NCI-H2196 treated with DMSO at 0.1 percent for 48 hours (cell line): Measurements from ENCODE around the gene PITX2.

ENCODE experiments used
- DNase-seq: peaks from one replicate; lab custom pipeline; 2025; ENCODE audit not compliant: unreplicated experiment; lab: John Stamatoyannopoulos, UW

Gene PITX2

DNA sequence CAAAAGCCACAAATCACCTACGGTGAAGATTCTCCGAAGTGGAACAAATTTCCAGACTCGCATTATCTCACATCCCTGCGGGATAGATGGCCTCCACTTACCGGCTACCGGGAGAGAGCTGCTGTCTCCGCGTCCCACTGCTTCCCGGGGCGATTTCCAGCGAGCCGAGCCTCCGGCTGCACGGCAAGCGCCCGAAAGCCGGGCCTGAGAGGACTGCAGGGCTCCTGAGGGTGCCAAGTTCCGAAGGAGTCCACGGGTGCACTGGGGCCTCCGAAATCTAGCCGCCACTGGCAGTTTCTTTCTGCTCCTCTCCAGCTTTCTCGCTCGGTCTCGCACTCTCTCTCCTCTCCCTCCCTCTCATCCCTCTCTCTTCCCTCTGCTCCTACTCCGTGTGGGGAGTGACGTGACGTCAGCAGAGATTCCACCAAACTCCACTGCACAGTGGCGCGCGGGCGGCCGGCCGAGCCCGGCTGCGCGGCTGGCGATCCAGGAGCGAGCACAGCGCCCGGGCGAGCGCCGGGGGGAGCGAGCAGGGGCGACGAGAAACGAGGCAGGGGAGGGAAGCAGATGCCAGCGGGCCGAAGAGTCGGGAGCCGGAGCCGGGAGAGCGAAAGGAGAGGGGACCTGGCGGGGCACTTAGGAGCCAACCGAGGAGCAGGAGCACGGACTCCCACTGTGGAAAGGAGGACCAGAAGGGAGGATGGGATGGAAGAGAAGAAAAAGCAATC, 14.0 kb upstream of the PITX2 start:
- DNase-seq: no peak

DNA sequence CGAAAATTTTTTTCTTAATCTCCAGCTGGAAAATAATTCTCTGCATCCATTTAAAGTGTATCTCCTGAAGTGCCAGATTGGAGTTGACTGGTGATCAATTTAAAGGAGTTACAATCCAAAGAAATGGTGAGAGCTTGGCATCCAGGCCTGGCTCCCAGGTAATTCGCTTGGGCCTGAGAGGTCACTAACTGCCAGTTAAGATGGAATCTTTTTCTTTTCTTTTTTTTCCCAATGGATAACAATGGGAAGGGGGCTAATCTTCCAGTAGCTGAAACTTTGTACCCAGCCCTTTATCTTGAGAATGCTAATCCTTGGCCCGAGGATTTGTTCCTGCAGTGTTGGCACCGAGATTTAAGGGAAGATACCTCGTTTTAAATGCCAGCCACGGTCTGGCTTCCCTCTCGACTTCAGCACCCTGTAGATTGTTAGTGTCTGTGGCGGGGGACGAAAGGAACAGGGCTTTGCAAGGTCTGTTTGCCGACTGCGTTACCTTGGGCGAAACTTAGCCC, 13.3 kb upstream of the PITX2 start:
- DNase-seq: no peak

DNA sequence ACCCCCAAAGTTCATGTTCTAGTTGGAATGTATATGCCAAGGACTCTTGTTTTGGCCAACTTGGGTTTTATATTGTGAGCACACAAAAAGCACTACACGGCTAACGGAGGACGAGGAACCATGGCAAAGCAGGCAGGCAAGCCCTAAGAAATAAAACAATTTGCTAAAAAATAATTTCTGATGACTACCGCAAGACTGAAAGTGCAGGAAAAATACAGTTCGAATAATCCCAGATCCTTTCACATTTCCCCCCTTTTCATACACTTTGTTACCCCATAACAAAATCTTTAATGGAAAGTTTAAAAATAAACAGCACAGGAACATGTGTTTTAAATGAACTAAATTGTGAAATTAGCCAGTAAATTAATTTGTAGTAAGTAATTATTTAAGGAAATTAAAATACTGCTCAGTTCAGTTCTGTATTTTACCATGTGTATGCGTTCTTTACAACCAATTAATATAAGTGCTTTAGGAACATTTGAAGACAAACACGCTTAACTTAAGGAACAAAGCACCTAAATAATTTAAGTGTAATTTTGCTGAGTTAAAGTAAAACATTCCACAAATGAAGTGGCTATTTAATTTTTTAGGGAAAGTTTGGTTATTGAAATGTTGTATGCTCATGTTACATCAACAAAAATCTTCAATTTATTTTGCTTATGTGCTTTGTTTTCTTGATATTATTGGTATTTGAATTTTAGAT, 12.4 kb upstream of the PITX2 start:
- no peak for DNase-seq

DNA sequence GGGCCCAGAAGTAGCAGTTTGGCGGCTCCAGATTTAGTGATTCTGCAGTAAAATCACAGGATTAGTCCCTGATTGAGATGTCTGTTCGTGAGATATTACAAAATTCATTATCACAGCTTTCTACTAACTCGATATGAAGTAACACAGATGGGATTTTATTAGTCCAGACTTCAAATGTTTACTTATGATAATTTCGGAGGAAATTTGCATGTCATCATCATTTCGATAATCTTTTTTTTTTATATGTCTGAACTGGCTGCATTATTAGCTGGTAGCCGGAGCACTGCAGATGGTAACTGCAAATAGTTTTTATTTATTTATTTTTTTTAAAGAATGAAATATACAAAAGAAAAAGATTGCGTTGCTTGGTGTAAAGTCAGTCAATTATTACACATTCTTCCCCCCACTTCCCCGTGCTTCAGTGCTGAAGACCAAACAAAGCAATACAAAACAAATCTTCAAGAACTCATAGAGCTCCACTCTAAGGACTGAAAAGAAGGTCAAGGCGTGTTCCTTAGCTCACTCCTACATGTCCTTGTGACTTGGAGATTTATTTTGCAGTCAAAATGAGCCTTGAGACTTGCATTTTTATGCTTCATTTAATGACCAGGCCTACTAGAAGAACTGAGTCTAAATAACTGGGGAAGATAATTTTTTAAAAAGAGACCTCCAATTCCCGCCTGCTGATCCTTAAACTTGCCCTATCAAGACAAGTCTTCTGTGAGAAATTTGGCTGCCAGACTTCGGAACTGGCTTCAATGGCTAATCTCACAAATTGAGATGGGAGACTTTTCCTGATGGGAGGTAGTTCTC, 11.7 kb upstream of the PITX2 start:
- no peak for DNase-seq

DNA sequence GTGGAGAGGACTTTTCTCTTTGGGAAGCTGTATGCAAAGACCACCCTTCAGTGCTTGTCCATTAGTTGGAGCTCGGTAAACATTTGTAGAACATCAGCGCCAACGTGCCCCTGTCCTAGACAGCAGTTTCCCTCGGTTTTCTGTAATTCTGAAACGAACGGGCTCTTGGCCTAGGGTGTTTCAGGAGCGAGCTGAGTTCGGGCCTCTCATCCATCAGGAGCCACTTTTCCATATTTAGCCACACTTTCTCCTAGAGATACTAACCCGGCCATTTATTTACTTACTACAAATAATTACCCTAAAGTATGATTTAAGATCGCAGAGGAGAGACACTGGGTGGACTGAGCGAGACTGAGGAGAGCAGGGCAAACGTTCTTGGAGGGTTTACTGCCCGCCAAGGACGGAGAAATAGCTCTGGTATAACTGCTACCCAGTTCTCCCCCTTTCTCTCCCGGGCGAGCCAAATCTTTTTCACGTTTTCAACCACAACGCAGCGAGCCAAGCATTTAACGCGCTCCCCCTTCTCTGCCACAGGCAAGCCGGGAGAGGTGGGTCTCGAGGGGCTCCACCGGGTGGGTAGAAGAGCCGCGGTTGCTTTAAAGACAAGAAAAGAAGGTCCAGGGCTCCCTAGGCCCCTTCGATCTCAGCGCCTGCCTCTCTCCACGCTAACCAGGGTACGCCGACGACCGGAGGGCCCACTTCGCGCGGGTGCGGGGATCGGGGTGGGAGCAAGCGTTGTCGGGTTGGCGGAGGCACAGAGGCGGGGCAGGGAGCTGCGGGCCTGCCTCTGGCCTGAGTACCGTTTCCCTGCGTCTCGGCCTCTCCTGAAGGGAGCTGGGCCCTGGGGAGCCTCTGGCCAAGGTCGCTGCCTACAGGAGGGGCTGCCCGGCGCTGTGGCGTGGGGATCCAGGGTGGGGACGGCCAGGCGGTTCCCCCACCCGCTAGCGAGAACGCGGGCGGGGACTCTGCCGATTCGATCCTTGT, 10.8 kb upstream of the PITX2 start:
- no peak for DNase-seq

DNA sequence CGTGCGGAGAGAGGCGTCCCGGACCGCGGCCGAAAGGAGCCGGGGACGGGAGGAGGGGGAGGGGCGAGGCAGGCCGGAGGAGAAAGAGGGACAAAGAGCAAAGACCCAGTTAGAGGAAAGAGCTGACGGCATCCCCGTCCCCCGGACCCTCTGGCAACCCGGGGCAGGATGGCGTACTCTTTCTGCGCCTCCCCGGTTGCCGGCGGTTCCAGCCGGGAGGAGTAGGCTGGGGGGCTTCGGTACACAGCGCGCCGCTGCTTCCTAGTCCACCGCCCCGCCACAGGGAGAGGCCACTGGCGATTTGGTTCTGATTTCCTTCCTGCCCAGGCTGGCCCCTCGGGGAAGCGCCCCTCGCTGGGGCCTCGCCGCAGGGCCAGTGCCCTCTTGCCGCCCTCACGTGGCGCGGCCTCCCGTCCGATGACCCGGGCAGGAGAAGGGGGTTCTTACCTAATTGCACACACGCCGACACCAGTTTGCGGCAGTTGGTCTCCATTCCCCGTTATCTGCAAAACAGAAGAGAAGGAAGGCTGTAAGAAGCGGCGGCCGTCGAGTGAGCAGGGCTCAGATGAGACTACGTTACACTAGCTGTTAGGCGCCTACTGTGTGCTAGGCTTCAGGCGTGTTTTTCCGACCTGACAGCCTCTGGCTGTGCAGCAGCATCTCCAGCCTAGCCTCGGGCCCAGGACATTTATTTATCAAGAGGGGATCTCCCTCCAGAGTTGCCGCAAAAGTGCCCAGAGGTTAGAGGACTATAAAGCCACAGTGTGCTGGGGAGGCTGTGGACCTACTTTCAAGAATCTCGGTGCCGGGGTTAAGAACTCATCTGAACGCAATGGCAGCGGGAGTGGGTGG, 9.9 kb upstream of the PITX2 start:
- DNase-seq: no peak

DNA sequence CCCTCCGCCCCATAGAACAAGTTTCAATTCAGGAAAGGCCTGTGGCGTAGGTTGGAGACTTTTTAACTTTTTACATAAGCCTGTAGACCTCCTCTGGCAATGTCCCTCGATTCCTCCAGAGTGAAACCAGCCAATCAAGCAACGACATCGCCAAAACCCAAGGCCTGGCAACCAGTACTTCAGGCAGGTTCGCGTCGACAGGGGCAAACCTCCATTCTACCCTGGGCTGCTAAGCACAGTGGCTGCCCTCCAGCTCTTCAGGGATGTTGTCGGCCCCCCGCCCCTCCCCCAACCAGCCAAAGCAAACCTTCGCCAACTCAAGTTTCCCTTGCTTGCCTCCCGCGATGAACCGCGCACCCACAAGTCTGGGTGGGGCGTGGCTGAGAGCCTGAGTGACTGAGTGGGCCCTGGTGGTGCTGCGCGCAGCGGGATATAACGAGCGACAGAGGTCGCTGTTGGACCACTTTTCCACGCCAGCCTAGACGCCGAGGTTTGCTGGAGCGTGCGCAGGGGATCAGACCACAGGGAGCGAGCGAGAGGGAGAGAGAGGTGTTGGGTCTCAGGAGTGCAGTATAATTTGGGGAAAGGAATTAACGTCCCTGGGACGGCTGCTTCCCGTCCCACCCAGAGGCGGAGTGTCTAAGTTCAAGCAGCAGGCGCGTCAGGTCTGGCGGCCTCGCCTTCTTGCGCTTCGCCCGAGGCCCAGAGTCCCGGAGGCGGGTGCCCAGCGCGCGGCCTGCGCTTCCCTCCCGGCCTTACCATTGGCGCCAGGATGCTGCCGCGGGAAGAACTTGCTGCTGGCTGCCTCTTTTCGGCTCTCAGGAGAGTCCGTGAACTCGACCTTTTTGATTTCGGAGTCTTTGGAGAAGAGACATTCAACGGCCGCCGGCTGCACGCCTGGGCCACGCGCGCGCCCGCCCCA, 9.0 kb upstream of the PITX2 start:
- DNase-seq: no peak

DNA sequence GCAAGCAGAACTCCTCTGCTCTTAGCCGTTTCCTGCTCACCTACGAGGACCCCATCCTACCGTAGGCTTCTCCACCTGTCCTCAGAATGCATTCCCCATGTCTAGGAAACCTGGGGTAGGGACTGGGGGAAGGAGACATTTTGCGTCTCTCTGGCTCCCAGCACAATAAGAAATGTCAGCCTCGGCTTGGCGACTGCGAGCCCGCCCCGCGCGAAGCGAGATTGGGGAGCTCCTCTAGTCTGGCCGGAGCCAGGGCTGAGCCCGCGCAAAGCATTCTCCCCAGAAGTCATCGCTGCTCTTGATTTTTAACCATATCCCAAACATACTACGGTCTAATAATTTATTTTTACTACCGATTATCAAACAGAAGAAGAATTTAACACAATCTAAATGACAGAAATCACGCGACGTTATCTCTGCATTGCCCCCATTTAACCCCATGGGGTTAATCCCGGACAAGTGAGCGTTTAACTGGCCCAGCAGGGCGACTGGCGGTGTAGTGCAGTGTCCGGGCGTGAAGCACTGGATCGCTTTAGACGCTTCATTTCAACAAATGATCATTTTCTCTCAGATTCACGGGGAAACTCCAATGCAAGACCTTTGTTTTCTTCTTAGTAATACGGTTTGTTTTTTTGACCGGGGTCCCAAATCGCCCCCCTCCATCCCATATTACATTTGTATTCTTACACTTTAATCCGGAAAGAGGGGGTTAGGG, 8.0 kb upstream of the PITX2 start:
- no peak for DNase-seq

DNA sequence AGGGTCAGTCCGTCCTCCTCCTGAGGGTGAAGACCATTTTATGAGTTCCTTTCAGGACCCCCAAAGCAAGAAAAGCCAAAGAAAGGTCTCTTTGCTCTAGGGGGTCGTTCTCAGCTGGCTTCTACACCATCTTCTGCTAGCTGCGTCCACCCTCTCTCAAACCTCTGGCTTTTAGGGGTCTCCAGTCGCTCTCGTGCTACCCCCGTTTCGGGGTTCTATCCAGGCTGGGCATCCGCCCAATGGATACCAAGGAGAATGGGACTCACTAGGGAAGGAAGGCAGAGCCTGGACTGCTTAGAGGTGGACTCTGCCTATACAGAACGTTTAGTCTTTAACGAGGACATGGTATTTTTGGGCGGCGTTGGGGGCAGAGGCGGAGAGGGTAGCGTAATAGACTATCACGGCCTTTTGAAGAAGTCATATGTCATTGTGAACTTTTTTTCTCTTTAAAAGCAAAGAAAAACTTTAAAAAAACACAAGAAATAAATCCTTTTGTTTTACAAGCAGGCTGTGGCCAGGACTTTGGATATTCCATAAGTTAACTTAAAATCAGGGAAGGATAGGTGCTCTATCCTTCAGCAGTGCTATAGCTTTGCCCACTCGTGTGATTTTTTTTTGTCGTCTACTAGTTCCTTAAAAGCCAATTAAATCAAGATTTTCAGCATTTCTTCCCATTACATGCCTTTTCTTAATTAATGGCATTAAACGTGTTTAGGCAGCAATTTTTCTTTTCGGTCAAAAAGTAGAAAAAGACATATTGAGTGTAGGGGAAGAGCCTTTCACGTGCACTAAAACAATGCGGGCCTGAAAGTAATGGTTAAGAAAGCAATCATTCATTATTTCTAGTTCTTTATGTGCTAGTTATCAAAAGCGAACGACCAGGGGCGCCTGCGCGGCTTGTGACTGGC, 7.2 kb upstream of the PITX2 start:
- DNase-seq: no peak

DNA sequence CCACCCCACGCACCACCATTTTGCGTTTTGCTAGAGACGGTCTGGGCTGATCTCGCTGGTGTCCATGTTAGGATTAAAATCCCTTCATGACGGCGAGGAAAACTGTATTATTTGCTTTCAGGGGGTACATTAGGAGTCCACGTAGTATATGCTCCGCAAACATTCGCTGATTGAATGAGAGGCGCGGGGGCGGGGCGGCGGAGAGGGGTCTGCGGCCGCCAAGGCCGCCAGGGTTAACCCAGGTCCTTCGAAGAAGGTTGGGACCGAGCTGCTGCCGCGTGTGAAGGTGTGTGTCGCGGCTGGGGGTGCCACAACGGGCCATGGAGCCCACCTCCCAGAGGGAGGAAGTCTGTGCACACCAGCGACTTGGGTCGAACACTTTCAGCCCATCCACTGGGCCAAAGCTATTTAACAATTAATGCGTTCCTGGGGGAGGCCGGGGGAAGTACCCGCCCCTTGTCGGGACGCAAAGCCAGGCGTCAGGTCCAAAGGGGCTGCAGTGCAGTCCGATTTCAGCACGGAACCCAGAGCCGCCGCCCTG, 6.4 kb upstream of the PITX2 start:
- no peak for DNase-seq

DNA sequence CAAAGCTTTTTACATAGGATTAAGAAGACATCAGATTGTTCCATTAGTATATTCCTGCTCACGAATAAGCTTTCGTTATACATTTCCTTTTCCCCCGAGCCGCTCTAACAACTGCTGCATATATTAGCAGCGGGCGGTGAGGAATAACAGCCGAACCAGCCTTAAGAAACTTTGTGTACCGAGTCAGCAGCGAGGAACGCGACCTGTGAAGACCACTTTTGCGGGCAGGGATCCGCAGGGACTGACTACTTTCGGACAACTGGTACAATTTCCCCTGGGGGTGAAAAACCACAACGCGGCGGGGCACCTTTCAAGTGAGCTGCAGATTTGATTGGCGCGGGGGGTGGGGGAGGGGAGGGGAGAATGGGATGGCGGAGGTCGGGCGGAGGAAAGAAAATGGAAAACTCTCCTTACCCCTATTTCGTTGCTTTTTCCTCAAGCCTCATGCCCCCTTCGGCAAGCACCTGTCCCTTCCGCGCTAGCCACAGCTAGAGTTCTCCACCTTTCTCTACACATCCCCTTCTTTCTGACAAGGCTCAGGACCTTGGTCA, 5.9 kb upstream of the PITX2 start:
- DNase-seq: no peak

DNA sequence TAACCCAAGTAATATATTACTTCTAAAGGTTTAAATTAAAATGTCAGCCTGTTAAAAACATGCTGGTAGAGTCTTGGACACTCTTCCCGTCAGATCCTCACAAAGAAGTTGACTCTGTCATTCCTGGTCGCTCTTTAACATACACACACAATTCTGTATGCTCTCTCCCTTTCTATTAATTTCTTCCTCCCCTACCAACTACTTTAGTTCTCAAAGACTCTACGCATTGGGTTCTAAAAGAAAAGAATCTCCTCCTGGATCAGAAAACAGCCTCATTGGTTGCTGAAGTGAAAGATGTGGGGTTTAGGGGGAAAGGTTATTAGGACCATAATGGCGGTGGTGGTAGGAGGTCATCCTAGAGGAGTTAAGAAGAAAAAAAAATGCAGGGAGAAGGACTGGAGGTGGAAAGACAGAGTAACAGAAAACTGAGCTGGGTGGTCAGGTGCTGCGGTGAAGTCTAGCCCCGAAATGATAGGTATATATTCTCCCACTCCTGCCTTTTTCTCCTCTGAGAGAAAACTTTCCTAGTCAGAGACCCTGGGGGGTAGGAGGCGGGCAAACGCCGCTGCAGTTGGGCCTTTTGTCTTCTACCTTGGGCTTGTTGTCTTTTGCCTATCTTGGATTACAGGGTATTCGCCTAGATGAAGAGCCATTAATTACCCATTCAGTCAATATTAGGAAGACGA, 5.2 kb upstream of the PITX2 start:
- no peak for DNase-seq

DNA sequence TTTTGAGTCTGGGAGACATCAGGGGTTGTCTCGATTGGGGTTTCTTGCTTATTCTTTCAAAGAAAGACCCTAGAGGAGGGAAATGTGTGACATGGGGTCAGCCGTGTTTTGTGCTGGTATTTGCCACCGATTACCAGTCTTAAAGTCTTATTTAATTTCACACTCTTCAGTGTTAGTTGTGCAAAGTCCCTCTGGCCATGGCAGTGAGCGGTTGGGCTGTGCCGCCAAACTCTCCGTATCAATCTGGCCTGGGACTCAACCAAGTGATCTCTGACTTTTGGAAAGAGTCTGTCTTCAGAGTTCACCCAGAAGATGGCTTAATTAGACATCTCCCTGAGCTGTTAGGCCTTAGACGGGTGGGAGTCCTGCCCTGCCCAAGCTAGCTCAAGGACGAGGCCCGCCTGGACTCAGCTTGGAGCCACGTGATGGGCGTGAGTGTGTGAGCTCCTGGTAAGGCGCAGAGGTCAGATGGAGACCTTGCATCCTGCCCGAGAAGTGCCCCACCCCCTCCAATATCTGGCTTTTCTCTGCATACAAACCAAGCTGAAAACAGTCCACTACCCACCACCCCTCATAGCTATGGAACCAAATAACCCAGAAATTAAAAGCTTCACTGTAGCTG, 3.8 kb upstream of the PITX2 start:
- DNase-seq: no peak

DNA sequence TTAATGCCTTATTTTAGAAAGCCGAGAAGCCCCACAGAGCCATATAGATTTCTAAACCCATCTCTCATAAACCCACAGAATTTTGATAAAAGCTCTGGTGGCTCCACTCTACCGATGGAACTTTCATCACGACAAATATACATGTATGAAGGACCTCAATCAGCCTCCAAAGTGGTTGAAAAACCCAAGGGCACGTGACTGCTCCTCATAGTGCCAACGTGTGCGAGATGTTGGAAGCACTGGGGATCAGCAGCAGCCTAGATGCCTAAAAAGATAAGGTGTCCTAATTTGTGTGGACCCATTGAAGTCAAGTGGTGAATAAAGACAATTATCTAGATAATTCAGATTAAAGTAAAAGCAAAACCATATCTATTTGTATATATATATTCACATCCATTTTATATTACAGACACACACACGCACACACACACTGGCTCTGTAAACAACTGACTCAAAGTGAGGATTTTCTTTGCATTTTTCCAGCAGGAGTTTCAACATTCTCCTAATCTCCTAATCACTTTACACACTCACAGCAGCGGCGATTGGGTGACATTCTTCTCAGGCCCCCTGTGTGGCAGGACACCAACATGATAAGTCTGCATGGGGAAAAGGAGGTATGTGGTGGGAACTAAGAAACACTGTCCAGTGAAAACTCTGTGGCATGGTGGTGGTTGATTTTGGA, 2.8 kb upstream of the PITX2 start:
- DNase-seq: no peak
